T follicular helper cell (primary cell): ENCODE measurements around the gene MGAT4C.

Source experiments
- DNase-seq: peaks from one replicate; pipeline ENCODE4 v3.0.0-alpha.2; 2020; ENCODE audit warnings: low read depth

MGAT4C gene

GRCh38 chr12:85975716-85976115 is 280.5 kb downstream of the MGAT4C start:
- no peak for DNase-seq

- DNase-seq = no peak
These were observed 284.4 kb downstream of the MGAT4C start for GRCh38 chr12:85971800-85972199.

GRCh38 chr12:85968606-85969005 is 287.6 kb downstream of the MGAT4C start:
- no peak for DNase-seq

- no peak for DNase-seq
These were observed 292.9 kb downstream of the MGAT4C start for GRCh38 chr12:85963326-85963725.

GRCh38 chr12:85956081-85956480 is 300.1 kb downstream of the MGAT4C start:
- no peak for DNase-seq

- no peak for DNase-seq
These were observed 301.1 kb downstream of the MGAT4C start for GRCh38 chr12:85955127-85955526.

GRCh38 chr12:85951823-85952222 is 304.4 kb downstream of the MGAT4C start:
- no peak for DNase-seq

GRCh38 chr12:85949253-85949652 is 306.9 kb downstream of the MGAT4C start:
- no peak for DNase-seq

GRCh38 chr12:85948340-85948739 is 307.9 kb downstream of the MGAT4C start:
- no peak for DNase-seq

- no peak for DNase-seq
These were observed 308.9 kb downstream of the MGAT4C start for GRCh38 chr12:85947286-85947685.

GRCh38 chr12:85946375-85946774 is 309.8 kb downstream of the MGAT4C start:
- DNase-seq = no peak

- DNase-seq = no peak
These were observed 329.0 kb downstream of the MGAT4C start for GRCh38 chr12:85927166-85927565.

GRCh38 chr12:85923767-85924331 is 332.3 kb downstream of the MGAT4C start:
- no peak for DNase-seq

GRCh38 chr12:85920324-85920947 is 335.8 kb downstream of the MGAT4C start:
- DNase-seq = no peak
